T47D (cell line): ENCODE results near the gene VTI1A.

Experiments
- DNase-seq, 2 experiments: peaks; one replicate each; pipeline versions ENCODE4 v3.0.0 to v3.0.0-alpha.2; 2011 to 2012; ENCODE audit warnings: low read depth in 1 of 2, low spot score in 1 of 2
- JUND ChIP-seq: IDR thresholded peaks from 2 replicates; pipeline ENCODE4 v1.6.1; 2012; ENCODE audit warnings: low read depth
- in situ Hi-C: cut with HindIII; loops from 2 replicates; pipeline ENCODE4 v1.10.0; 2016; ENCODE audit warnings: low sequenced_read_pairs, low pct_unique_long_range_greater_than_20kb

The VTI1A gene

GRCh38 chr10:112834751-112835181 lies 387.8 kb downstream of the VTI1A start:
- in situ Hi-C loops = no loop called here
- TF ChIP-seq JUND = no peak
- no peak for DNase-seq

- in situ Hi-C loops = no loop called here
- no peak for DNase-seq
- TF ChIP-seq JUND = no peak
Observed at GRCh38 chr10:112835217-112835715, 388.3 kb downstream of the VTI1A start.

GRCh38 chr10:112835944-112836451 lies 389.0 kb downstream of the VTI1A start:
- no peak for DNase-seq
- in situ Hi-C loops = no loop called here
- no peak for TF ChIP-seq JUND

- TF ChIP-seq JUND = no peak
- DNase-seq = no peak
- in situ Hi-C loops = no loop called here
Observed at GRCh38 chr10:112838784-112839481, 391.9 kb downstream of the VTI1A start.

- TF ChIP-seq JUND = no peak
- DNase-seq = no peak
- in situ Hi-C loops = no loop called here
Observed at GRCh38 chr10:112839928-112840654, 393.1 kb downstream of the VTI1A start.

GRCh38 chr10:112841549-112841948 lies 394.5 kb downstream of the VTI1A start:
- no peak for DNase-seq
- TF ChIP-seq JUND = no peak
- in situ Hi-C loops = no loop called here

GRCh38 chr10:112842832-112843360 lies 395.9 kb downstream of the VTI1A start:
- in situ Hi-C loops = no loop called here
- peak in 1 of 2 experiments; percentile 76 for DNase-seq
- no peak for TF ChIP-seq JUND

GRCh38 chr10:112843623-112844022 lies 396.6 kb downstream of the VTI1A start:
- no peak for DNase-seq
- TF ChIP-seq JUND = no peak
- in situ Hi-C loops = no loop called here

GRCh38 chr10:112844681-112845544 lies 397.9 kb downstream of the VTI1A start:
- in situ Hi-C loops = no loop called here
- TF ChIP-seq JUND = no peak
- no peak for DNase-seq

GRCh38 chr10:112847778-112848177 lies 400.8 kb downstream of the VTI1A start:
- no peak for DNase-seq
- in situ Hi-C loops = no loop called here
- TF ChIP-seq JUND = no peak

GRCh38 chr10:112848228-112848627 lies 401.2 kb downstream of the VTI1A start:
- TF ChIP-seq JUND = no peak
- in situ Hi-C loops = no loop called here
- DNase-seq = no peak

- in situ Hi-C loops = no loop called here
- peak in 1 of 2 experiments; percentile 6 for DNase-seq
- no peak for TF ChIP-seq JUND
Observed at GRCh38 chr10:112848868-112849430, 401.9 kb downstream of the VTI1A start.
